Ovary (tissue), 10 donors: ENCODE data around the gene KRTAP12-1. TPM values are rescaled to one million over a fixed set of nuclear protein-coding genes. Genes with fewer than 3 reads are reported as not detected.

ENCODE experiments used
- DNase-seq, 5 donors: peaks; one replicate each; pipeline ENCODE4 v3.0.0-alpha.2; 2019 to 2020
- H3K27ac ChIP-seq, 2 donors: fragments of 200-600 bp; one replicate each; pipeline versions ENCODE4 v1.5.1 to v1.8.0; 2019 to 2022
- H3K27me3 ChIP-seq: fragments of 200-600 bp; one replicate; pipeline ENCODE4 v1.8.0; 2022
- H3K36me3 ChIP-seq: fragments of 200-600 bp; sonication (generic); one replicate; pipeline ENCODE4 v1.5.1; 2019
- H3K4me1 ChIP-seq: one replicate; pipeline ENCODE4 v1.8.1; 2013; ENCODE audit warnings: mild to moderate bottlenecking, moderate library complexity; ENCODE audit not compliant: insufficient read depth
- H3K4me3 ChIP-seq: fragments of 200-600 bp; sonication (generic); one replicate; pipeline ENCODE4 v1.5.1; 2017
- H3K9me3 ChIP-seq, 2 donors: fragments of 200-600 bp in 1 of 2; sonication (generic) in 1 of 2; one replicate each; pipeline versions ENCODE4 v1.5.1 to v1.8.1; 2013 to 2019; ENCODE audit warnings: mild to moderate bottlenecking in 1 of 2, moderate library complexity in 1 of 2
- EP300 ChIP-seq: sonication (generic); formaldehyde crosslinking; IDR thresholded peaks from one replicate; pipeline ENCODE4 v1.6.1; 2017; ENCODE audit warnings: antibody characterized with exemption
- POLR2A ChIP-seq: fragments of 450-650 bp; IDR thresholded peaks from one replicate; pipeline ENCODE4 v1.6.1; 2017; ENCODE audit warnings: antibody characterized with exemption, mild to moderate bottlenecking, moderate library complexity
- WGBS, 3 donors: extraction: QIAGEN DNeasy Blood & Tissue Kit in 1 of 3; methylation state at CpG; one replicate each; pipeline versions ENCODE4 v1.1.5 to v1.1.7; 2013 to 2017; 5-methylcytosine and 5-hydroxymethylcytosine counted together
- intact Hi-C, 4 donors: fragments of 100-400 bp; cut with DNase I; formaldehyde crosslinking; loops; one replicate each; pipeline versions ENCODE4 v1.11.0 to v1.15.1; 2022 to 2023
- long read RNA-seq, 3 donors: library from polyadenylated mRNA in 2 of 3; unstranded in 2 of 3; transcript quantifications; one replicate each; pipeline ENCODE4 v2.0.0 and lab custom pipeline, GENCODE V29; 2021 to 2026
- polyA plus RNA-seq, 2 donors: library from polyadenylated mRNA; stranded (reverse); fragments of 200-250 nt in 1 of 2; fragments of 350-450 nt in 1 of 2; fragmentation: Illumina TruSeq in 1 of 2; extraction: RNeasy Lipid Tissue Mini Kit (QIAGEN cat#74804) in 1 of 2; gene quantifications; one replicate each; pipeline ENCODE4 v1.2.3, GENCODE V29; 2013 to 2014
- total RNA-seq, 7 donors: library from RNA; depleted of rRNA in 2 of 7; stranded (reverse); fragments of >200 nt in 2 of 7; fragmentation: NEBNext Ultra II Directional in 3 of 7; extraction: Animal tissue kit (Norgen Biotek cat#: 25700) in 3 of 7; gene quantifications; one replicate each; pipeline versions ENCODE4 v1.1.0 to v1.2.4, GENCODE V29; 2016 to 2023
- TF ChIP-seq, protein P1 (sequence below), 3 donors: fragments of 450-650 bp in 2 of 3; fragments of 200-600 bp in 1 of 3; IDR thresholded peaks; one replicate each; pipeline versions ENCODE4 v1.5.1 to v1.8.0; 2016 to 2022; ENCODE audit warnings: antibody characterized with exemption in 3 of 3, mild to moderate bottlenecking in 1 of 3
- donor health status: DM: no; HTN: no; CAD: no; lungs with moderate emphysema.
- donor health status: DM: no; HTN: no; CAD: no.
- donor health status: Bipolar disorder and iron deficiency.
- donor health status: DM: yes; HTN: yes; CAD: no.
- donor health status: DM: no; HTN: no; CAD: no.
- donor health status: DM: yes; HTN: yes; CAD: no.

The KRTAP12-1 gene
- total RNA-seq (not detected), polyA plus RNA-seq (not detected)
- long read RNA-seq, donor 1: 0 reads
- long read RNA-seq, donor 2: 0 reads
- long read RNA-seq, donor 3: 0 reads

GRCh38 chr21:44681861-44682579 lies at the start of gene KRTAP12-1:
TSS of gene KRTAP12-1 (minus strand) at chr21:44682163. CDS start at chr21:44682123, 40 bp downstream.
- no peak for DNase-seq
- Histone ChIP-seq H3K4me3 (no peak within 1 kb of the TSS), H3K36me3 (no peaks in the 10 kb centered on the region), H3K27me3 (no peaks in the 10 kb centered on the region), H3K27ac (no peak within 1 kb of the TSS), H3K4me1 (no peaks in the 10 kb centered on the region), H3K9me3 (no peaks in the 10 kb centered on the region)
- TF ChIP-seq, protein P1, sequence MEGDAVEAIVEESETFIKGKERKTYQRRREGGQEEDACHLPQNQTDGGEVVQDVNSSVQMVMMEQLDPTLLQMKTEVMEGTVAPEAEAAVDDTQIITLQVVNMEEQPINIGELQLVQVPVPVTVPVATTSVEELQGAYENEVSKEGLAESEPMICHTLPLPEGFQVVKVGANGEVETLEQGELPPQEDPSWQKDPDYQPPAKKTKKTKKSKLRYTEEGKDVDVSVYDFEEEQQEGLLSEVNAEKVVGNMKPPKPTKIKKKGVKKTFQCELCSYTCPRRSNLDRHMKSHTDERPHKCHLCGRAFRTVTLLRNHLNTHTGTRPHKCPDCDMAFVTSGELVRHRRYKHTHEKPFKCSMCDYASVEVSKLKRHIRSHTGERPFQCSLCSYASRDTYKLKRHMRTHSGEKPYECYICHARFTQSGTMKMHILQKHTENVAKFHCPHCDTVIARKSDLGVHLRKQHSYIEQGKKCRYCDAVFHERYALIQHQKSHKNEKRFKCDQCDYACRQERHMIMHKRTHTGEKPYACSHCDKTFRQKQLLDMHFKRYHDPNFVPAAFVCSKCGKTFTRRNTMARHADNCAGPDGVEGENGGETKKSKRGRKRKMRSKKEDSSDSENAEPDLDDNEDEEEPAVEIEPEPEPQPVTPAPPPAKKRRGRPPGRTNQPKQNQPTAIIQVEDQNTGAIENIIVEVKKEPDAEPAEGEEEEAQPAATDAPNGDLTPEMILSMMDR (IDR thresholded peaks at IDR 0.05): no peak
- TF ChIP-seq POLR2A (no peak), EP300 (no peak)
- intact Hi-C loops: no loop called here
- 63 to 77% (median 71%) methylated on average over 23 of the region's 23 CpGs for whole genome bisulfite sequencing, 3 donors

- no peak for DNase-seq
- TF ChIP-seq, protein P1 (IDR thresholded peaks at IDR 0.05): no peak
- TF ChIP-seq POLR2A (no peak), EP300 (no peak)
- intact Hi-C loops: no loop called here
- Histone ChIP-seq H3K4me1 (no peaks in the 10 kb centered on the region), H3K36me3 (no peaks in the 10 kb centered on the region), H3K27me3 (no peaks in the 10 kb centered on the region), H3K4me3 (no peak overlapping the region), H3K9me3 (no peaks in the 10 kb centered on the region), H3K27ac (no peak overlapping the region)
- WGBS, 3 donors: 63 to 73% (median 69%) methylated on average over 9 of the region's 9 CpGs
Measured at GRCh38 chr21:44730951-44731579, 49.1 kb upstream of the KRTAP12-1 start.

DNA sequence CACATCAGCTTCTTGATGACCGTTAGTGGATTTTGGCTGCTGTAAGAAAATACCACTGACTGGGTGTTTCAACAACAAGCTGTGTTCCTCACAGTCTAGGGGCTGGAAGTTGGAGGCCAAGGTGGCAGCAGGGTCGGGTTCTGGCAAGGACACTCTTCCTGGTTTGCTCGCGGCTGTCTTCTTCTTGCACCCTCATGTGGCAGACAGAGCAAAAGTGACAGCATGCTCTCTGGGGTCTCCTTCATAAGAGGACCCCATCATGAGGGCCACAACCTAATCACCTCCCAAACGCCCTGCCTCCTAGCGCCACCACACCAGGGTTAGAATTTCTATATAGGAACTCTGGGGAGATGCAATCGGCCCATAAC lies 48.0 kb upstream of the KRTAP12-1 start:
- no peaks in the 10 kb centered on the region for H3K4me1 ChIP-seq
- H3K9me3 ChIP-seq: no peaks in the 10 kb centered on the region
- no peak for DNase-seq
- intact Hi-C loops: no loop called here
- H3K27ac ChIP-seq: no peak overlapping the region
- TF ChIP-seq POLR2A (no peak), EP300 (no peak)
- TF ChIP-seq, protein P1 (IDR thresholded peaks at IDR 0.05): no peak
- no peaks in the 10 kb centered on the region for H3K27me3 ChIP-seq
- WGBS, 3 donors: 88 to 94% (median 93%) methylated on average over 7 of the region's 7 CpGs
- no peaks in the 10 kb centered on the region for H3K36me3 ChIP-seq
- no peak overlapping the region for H3K4me3 ChIP-seq

DNA sequence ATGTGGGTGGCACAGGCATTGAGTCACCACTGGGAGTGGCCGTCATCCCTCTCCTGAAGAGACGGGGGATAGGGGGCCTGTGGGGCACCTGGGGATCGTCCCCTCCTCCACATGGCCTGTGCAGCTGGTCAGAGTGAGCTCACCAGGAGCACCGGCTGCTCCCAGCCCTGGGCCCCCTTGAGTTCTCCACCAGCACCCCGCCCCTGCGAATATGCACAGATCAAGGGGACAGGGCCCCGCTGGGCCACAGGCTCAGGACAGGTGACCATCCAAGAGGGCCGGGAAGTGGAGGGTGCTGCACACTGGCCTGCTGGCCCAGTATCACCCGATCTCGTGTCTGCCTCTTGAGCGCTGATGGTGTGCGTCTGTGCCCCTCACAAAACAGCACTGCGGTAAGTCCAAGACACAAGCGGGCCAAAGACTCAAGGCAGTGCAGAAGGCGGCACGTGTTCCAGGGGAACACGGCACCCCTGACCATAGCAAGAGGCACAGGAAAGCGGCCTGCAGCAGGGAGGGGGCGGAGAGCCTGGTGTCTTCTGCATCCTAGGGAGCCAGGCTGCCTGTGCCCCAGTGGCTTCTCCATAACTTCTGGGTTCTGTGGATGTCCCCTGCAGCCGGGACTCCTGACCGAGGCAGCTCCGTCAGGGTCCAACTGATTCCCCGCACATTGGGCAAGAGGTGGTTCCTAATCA lies 47.5 kb upstream of the KRTAP12-1 start:
- Histone ChIP-seq H3K4me3 (no peak overlapping the region), H3K27ac (no peak overlapping the region), H3K36me3 (no peaks in the 10 kb centered on the region), H3K27me3 (no peaks in the 10 kb centered on the region), H3K9me3 (no peaks in the 10 kb centered on the region), H3K4me1 (no peaks in the 10 kb centered on the region)
- no peak for DNase-seq
- TF ChIP-seq EP300: no peak
- TF ChIP-seq, protein P1 (IDR thresholded peaks at IDR 0.05): no peak
- TF ChIP-seq POLR2A: no peak
- WGBS, 3 donors: 86 to 91% (median 88%) methylated on average over 22 to 23 of the region's 23 CpGs
- intact Hi-C loops: loop anchor here in 1 of 4 donors (10.0 kb wide), 1 partner anchor 205 kb away; no protein-coding TSS in a partner anchor
